PC-9 (cell line): ENCODE data around the gene CYFIP2.

Source experiments
- CTCF ChIP-seq: fragments of 200-600 bp; sonication (generic); conservative IDR thresholded peaks from 2 replicates; pipeline ENCODE4 v1.6.1; 2017; ENCODE audit warnings: mixed run types, antibody characterized with exemption, mild to moderate bottlenecking, moderate library complexity
- EZH2 ChIP-seq: fragments of 200-600 bp; sonication (generic); IDR thresholded peaks from 2 replicates; pipeline ENCODE4 v1.8.0; 2017; ENCODE audit warnings: antibody characterized with exemption, low read depth

GRCh38 chr5:157387683-157388093 is 121.8 kb downstream of the CYFIP2 start:
- TF ChIP-seq CTCF (no peak), EZH2 (no peak)
